Breast epithelium (tissue), 3 donors: ENCODE data around the gene SLC5A2.

Experiments
- POLR2A ChIP-seq: fragments of 450-650 bp; IDR thresholded peaks from one replicate; pipeline ENCODE4 v1.6.1; 2016; ENCODE audit warnings: antibody characterized with exemption, mild to moderate bottlenecking, moderate library complexity
- TF ChIP-seq, protein P1 (sequence below), 3 donors: fragments of 450-650 bp; IDR thresholded peaks; one replicate each; pipeline ENCODE4 v1.5.1; 2016 to 2017; ENCODE audit warnings: antibody characterized with exemption in 3 of 3, mild to moderate bottlenecking in 3 of 3, moderate library complexity in 3 of 3

DNA sequence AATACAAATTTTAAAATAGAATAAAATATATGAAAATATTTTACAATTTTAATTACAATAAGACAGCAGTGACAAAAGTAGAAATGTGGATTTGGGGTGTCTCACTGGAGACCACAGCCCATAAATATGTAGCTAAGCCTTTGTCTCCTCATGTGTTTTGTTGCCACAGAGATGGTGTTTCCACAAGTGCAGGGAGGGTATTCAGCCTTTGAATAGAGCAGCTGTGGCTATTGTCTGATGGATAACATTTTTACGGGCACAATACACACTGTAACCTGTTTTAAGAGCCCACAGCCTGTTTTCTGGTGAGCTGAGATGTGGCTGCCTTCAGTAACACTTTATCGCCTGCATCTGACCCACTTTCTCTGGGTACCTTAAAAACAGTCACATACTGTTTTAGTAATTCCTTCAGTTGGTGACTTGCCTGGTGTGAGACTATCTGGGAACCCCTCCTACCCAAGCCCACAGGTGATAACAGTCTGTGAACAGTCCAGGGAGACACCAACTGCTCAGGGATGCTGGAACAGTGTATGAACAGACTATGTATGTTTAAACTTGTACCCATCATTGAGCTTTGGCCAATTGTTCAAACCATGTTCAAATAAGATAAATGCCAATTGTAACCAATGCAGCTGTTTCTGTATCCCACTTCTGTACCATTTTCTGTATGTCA, 37.0 kb downstream of the SLC5A2 start:
- TF ChIP-seq, protein P1, sequence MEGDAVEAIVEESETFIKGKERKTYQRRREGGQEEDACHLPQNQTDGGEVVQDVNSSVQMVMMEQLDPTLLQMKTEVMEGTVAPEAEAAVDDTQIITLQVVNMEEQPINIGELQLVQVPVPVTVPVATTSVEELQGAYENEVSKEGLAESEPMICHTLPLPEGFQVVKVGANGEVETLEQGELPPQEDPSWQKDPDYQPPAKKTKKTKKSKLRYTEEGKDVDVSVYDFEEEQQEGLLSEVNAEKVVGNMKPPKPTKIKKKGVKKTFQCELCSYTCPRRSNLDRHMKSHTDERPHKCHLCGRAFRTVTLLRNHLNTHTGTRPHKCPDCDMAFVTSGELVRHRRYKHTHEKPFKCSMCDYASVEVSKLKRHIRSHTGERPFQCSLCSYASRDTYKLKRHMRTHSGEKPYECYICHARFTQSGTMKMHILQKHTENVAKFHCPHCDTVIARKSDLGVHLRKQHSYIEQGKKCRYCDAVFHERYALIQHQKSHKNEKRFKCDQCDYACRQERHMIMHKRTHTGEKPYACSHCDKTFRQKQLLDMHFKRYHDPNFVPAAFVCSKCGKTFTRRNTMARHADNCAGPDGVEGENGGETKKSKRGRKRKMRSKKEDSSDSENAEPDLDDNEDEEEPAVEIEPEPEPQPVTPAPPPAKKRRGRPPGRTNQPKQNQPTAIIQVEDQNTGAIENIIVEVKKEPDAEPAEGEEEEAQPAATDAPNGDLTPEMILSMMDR (IDR thresholded peaks at IDR 0.05) = no peak
- no peak for TF ChIP-seq POLR2A
